HepG2 (cell line): ENCODE results near the gene MAPK6. TPM values are rescaled to one million over a fixed set of nuclear protein-coding genes. Genes with fewer than 3 reads are reported as not detected.
A peak's percentile ranks its signal among the peaks of the same experiment; 100 is the strongest.

Experiments used
- ARNTL ChIP-seq: sonication (generic); formaldehyde crosslinking; IDR thresholded peaks from 2 replicates; pipeline ENCODE4 v1.4.0; 2020; ENCODE audit warnings: mild to moderate bottlenecking, missing genetic modification reagents
- FIP1L1 ChIP-seq: fragments of 200-400 bp; formaldehyde crosslinking; IDR thresholded peaks from 2 replicates; pipeline ENCODE4 v1.6.1; 2018; ENCODE audit warnings: low read depth, mild to moderate bottlenecking, low read length, moderate library complexity, borderline replicate concordance; ENCODE audit not compliant: insufficient read depth
- FOSL2 ChIP-seq: sonication (generic); formaldehyde crosslinking; IDR thresholded peaks from 2 replicates; pipeline ENCODE4 v1.4.0; 2020; ENCODE audit warnings: missing genetic modification reagents
- GTF3A ChIP-seq: sonication (generic); formaldehyde crosslinking; conservative IDR thresholded peaks from 2 replicates; pipeline ENCODE4 v1.4.0; 2020; ENCODE audit warnings: mild to moderate bottlenecking, missing genetic modification reagents
- HIVEP1 ChIP-seq: sonication (generic); formaldehyde crosslinking; IDR thresholded peaks from 2 replicates; pipeline ENCODE4 v1.4.0; 2020; ENCODE audit warnings: mild to moderate bottlenecking, missing genetic modification reagents
- KAT8 ChIP-seq: IDR thresholded peaks from 2 replicates; pipeline ENCODE4 v1.6.1; 2016; ENCODE audit warnings: missing genetic modification reagents, missing compliant biosample characterization
- KDM3A ChIP-seq: IDR thresholded peaks from 2 replicates; pipeline ENCODE4 v1.6.1; 2018; ENCODE audit warnings: low read depth, missing compliant biosample characterization
- MXI1 ChIP-seq: IDR thresholded peaks from 3 replicates; pipeline ENCODE4 v1.6.1; 2012; ENCODE audit warnings: low read depth, low read length, inconsistent platforms, borderline replicate concordance
- NFE2L1 ChIP-seq: sonication (generic); formaldehyde crosslinking; IDR thresholded peaks from 2 replicates; pipeline ENCODE4 v1.4.0; 2020; ENCODE audit warnings: missing genetic modification reagents, mild to moderate bottlenecking, borderline replicate concordance
- NFYC ChIP-seq: IDR thresholded peaks from 2 replicates; pipeline ENCODE4 v1.6.1; 2016; ENCODE audit warnings: missing genetic modification reagents, missing compliant biosample characterization
- SOX13 ChIP-seq, 3 experiments: fragments of 450-650 bp in 1 of 3; sonication (generic) in 1 of 3; formaldehyde crosslinking in 1 of 3; IDR thresholded peaks in 2 of 3; conservative IDR thresholded peaks in 1 of 3; 2 replicates each; pipeline versions ENCODE4 v1.5.0 to v1.6.1; 2016 to 2020; ENCODE audit warnings: antibody characterized with exemption in 1 of 3, mild to moderate bottlenecking in 1 of 3, missing compliant biosample characterization in 1 of 3, missing genetic modification reagents in 1 of 3, moderate library complexity in 1 of 3
- TEAD3 ChIP-seq: optimal IDR thresholded peaks from 2 replicates; pipeline ENCODE3; 2016; ENCODE audit warnings: borderline replicate concordance
- THAP11 ChIP-seq: IDR thresholded peaks from 2 replicates; pipeline ENCODE4 v1.6.1; 2016; ENCODE audit warnings: missing biosample characterization, missing genetic modification reagents
- THYN1 ChIP-seq: sonication (generic); formaldehyde crosslinking; IDR thresholded peaks from 2 replicates; pipeline ENCODE4 v1.8.1; 2023; ENCODE audit warnings: low read depth, mild to moderate bottlenecking, moderate library complexity, missing genetic modification reagents, borderline replicate concordance
- ZBTB26 ChIP-seq: IDR thresholded peaks from 2 replicates; pipeline ENCODE4 v1.6.1; 2016; ENCODE audit warnings: missing compliant biosample characterization, missing genetic modification reagents, borderline replicate concordance
- ZC3H4 ChIP-seq: sonication (generic); formaldehyde crosslinking; IDR thresholded peaks from 2 replicates; pipeline ENCODE4 v1.4.0; 2020; ENCODE audit warnings: missing genetic modification reagents, borderline replicate concordance
- ZNF18 ChIP-seq: sonication (generic); formaldehyde crosslinking; IDR thresholded peaks from 2 replicates; pipeline ENCODE4 v1.8.0; 2022; ENCODE audit warnings: mild to moderate bottlenecking, missing genetic modification reagents; ENCODE audit not compliant: insufficient replicate concordance
- ZNF331 ChIP-seq: sonication (generic); formaldehyde crosslinking; IDR thresholded peaks from 2 replicates; pipeline ENCODE4 v1.4.0; 2020; ENCODE audit warnings: missing genetic modification reagents
- ZNF543 ChIP-seq: sonication (generic); formaldehyde crosslinking; IDR thresholded peaks from 2 replicates; pipeline ENCODE4 v1.4.0; 2020; ENCODE audit warnings: mild to moderate bottlenecking, missing genetic modification reagents
- ZNF546 ChIP-seq: sonication (generic); formaldehyde crosslinking; conservative IDR thresholded peaks from 2 replicates; pipeline ENCODE4 v1.8.1; 2023; ENCODE audit warnings: mild to moderate bottlenecking, missing genetic modification reagents
- ZNF7 ChIP-seq: IDR thresholded peaks from 2 replicates; pipeline ENCODE4 v1.6.1; 2016; ENCODE audit warnings: missing biosample characterization, missing genetic modification reagents
- ZNF773 ChIP-seq: sonication (generic); formaldehyde crosslinking; IDR thresholded peaks from 2 replicates; pipeline ENCODE4 v1.4.0; 2020; ENCODE audit warnings: missing genetic modification reagents, borderline replicate concordance
- ZSCAN21 ChIP-seq: sonication (generic); formaldehyde crosslinking; IDR thresholded peaks from 2 replicates; pipeline ENCODE4 v1.8.0; 2022; ENCODE audit warnings: mild to moderate bottlenecking, missing genetic modification reagents, moderate library complexity, borderline replicate concordance
- polyA plus RNA-seq, 8 experiments: library from polyadenylated mRNA; depleted of rRNA in 3 of 8; stranded (reverse) in 7 of 8; unstranded in 1 of 8; fragments of >200 nt; fragmentation: Illumina TruSeq in 4 of 8; extraction: Trizol in 4 of 8; gene quantifications; 2 replicates each; pipeline versions ENCODE4 v1.2.1 to v1.2.3, GENCODE V29; 2011 to 2016; ENCODE audit warnings: low read depth in 4 of 8, missing spikeins in 1 of 8, mixed read lengths in 1 of 8; ENCODE audit not compliant: insufficient read depth in 1 of 8
- total RNA-seq, 5 experiments: library from RNA; depleted of rRNA; stranded (reverse); fragments of >200 nt; fragmentation: Illumina TruSeq; extraction: Trizol; gene quantifications; 2 replicates each; pipeline ENCODE4 v1.2.3, GENCODE V29; 2016; ENCODE audit warnings: low read depth in 1 of 5
- TF ChIP-seq, protein P1 (sequence below): IDR thresholded peaks from 2 replicates; pipeline ENCODE4 v1.6.1; 2012; ENCODE audit warnings: low read depth, low read length, improper control_type of control experiment

MAPK6 gene
- total and polyA plus RNA-seq, 2 of the 13 experiments (the other 11 are each of a cell fraction or from before 2014, with no cell fraction given): 89.5 to 99.7 TPM

DNA sequence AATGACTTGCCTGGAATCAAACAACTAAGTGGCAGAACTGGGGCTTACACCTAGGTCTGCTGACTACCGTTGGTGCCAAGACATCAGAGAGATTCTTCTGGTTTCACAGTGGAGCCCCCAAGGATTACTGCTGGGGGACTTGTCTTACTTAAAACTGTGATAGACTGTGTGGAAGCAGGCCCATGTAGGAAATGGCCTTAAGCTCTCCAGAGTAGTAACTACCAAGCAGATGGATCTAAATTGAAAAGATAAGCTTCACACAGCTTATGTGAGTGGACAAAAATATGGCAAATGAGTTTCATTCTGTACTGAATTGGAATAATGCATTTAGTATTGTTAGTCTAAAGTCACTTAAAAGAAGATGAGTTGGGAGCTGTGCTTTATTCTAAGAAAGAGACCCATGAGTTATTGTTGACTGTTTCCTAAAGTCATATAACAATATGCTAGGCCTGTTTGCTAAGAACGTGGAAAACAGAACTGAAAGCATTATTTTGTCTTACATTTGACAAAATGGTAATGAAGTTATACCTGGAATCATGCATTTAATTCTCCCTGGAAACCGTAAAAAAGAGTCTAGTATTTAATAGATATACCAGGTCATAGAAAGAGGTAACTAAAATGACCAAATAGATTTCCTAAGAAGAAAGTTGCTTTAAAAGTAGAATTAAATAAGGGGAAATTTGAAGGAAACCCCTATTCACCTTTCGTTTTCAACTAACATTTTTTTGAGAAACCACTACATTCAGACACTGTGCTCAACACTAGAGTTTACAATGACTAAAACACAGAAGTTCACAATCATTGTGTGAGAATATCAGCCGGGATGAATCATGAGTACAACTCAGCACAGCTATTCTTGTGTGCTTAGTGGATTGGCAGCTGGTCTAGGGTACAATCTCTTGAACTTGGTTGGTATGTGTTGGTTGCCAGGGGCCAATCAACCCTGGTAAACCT, 13.0 kb upstream of the MAPK6 start (continued):
- TF ChIP-seq, protein P1, sequence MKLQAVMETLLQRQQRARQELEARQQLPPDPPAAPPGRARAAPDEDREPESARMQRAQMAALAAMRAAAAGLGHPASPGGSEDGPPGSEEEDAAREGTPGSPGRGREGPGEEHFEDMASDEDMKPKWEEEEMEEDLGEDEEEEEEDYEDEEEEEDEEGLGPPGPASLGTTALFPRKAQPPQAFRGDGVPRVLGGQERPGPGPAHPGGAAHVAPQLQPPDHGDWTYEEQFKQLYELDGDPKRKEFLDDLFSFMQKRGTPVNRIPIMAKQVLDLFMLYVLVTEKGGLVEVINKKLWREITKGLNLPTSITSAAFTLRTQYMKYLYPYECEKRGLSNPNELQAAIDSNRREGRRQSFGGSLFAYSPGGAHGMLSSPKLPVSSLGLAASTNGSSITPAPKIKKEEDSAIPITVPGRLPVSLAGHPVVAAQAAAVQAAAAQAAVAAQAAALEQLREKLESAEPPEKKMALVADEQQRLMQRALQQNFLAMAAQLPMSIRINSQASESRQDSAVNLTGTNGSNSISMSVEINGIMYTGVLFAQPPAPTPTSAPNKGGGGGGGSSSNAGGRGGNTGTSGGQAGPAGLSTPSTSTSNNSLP: peak; percentile 48; the same call in 1 of the 2 replicates
- TF ChIP-seq NFYC (CRISPR knock-in tag) (no peak), ZNF773 (CRISPR knock-in tag) (no peak), FOSL2 (CRISPR knock-in tag) (peak; percentile 71), GTF3A (CRISPR knock-in tag) (no peak), ZC3H4 (CRISPR knock-in tag) (no peak), FIP1L1 (no peak), THAP11 (CRISPR knock-in tag) (no peak), ARNTL (0 out of 2 replicates have a peak, but pooled peaks have one; percentile 32), ZNF331 (CRISPR knock-in tag) (no peak), SOX13 (IDR thresholded peaks at IDR 0.05) (no peak), SOX13 (CRISPR knock-in tag; conservative IDR thresholded peaks at IDR 0.05 in 1 of 2, IDR thresholded peaks at IDR 0.05 in 1 of 2) (no peak), TEAD3 (peak; percentile 75), MXI1 (0 out of 3 replicates have a peak, but pooled peaks have one; percentile 29), KAT8 (CRISPR knock-in tag) (0 out of 2 replicates have a peak, but pooled peaks have one; percentile 7), THYN1 (CRISPR knock-in tag) (no peak), HIVEP1 (CRISPR knock-in tag) (no peak), ZNF7 (CRISPR knock-in tag) (0 out of 2 replicates have a peak, but pooled peaks have one; percentile 48), ZBTB26 (CRISPR knock-in tag) (no peak), ZNF543 (no peak), ZNF546 (CRISPR knock-in tag) (no peak), ZNF18 (CRISPR knock-in tag) (peak; percentile 2), KDM3A (CRISPR knock-in tag) (no peak), NFE2L1 (no peak), ZSCAN21 (CRISPR knock-in tag) (no peak)
